ENCODE results near the gene CAMK2D.

- TF ChIP-seq CTCF (conservative IDR thresholded peaks at IDR 0.05; ENCODE audit: low read length), result no peak
- no peak for TF ChIP-seq EZH2phosphoT487 (IDR thresholded peaks at IDR 0.05; ENCODE audit: borderline replicate concordance, low read depth, low read length)
These were observed 306.5 kb downstream of the CAMK2D start for GRCh38 chr4:113455061-113455460.

All from OCI-LY7 (cell line).